ENCODE results near the gene NTN1.
"Not testable (repeated sequence)": the region's sequence is repeated elsewhere in the genome, so short reads cannot be mapped to it uniquely, and the experiment has no call there.

DNA sequence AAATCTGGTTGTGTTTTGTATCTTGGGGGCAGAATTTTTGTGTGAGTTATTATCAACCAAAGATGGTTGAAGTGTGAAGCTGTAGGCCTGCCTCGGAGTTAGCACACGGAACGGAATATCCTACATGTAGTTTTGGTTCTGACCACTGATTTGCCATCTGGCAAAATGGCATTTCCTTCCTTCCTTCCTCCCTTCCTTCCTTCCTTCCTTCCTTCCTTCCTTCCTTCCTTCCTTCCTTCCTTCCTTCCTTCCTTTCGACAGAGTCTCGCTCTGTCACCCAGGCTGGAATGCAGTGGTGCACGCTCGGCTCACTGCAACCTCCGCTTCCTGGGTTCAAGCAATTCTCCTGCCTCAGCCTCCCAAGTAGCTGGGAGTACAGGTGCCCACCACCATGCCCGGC lies 85.0 kb downstream of the NTN1 start:
- TF ChIP-seq CTCF (tag by site-specific recombination; IDR thresholded peaks at IDR 0.05); BCL6B (tag by site-specific recombination; IDR thresholded peaks at IDR 0.05); ZNF530 (tag by site-specific recombination; IDR thresholded peaks at IDR 0.05; ENCODE audit: low read depth); ZBTB49 (tag by site-specific recombination; IDR thresholded peaks at IDR 0.05; ENCODE audit: low read depth); ZNF10 (tag by site-specific recombination; IDR thresholded peaks at IDR 0.05); ZNF174 (tag by site-specific recombination; IDR thresholded peaks at IDR 0.05); ZNF341 (tag by site-specific recombination; IDR thresholded peaks at IDR 0.05; ENCODE audit: low read depth); ZNF138 (tag by site-specific recombination; IDR thresholded peaks at IDR 0.05; ENCODE audit: borderline replicate concordance): not testable (repeated sequence)
- TF ChIP-seq, protein P1, sequence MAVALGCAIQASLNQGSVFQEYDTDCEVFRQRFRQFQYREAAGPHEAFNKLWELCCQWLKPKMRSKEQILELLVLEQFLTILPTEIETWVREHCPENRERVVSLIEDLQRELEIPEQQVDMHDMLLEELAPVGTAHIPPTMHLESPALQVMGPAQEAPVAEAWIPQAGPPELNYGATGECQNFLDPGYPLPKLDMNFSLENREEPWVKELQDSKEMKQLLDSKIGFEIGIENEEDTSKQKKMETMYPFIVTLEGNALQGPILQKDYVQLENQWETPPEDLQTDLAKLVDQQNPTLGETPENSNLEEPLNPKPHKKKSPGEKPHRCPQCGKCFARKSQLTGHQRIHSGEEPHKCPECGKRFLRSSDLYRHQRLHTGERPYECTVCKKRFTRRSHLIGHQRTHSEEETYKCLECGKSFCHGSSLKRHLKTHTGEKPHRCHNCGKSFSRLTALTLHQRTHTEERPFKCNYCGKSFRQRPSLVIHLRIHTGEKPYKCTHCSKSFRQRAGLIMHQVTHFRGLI (tag by site-specific recombination; IDR thresholded peaks at IDR 0.05): not testable (repeated sequence)
- TF ChIP-seq, protein P2, sequence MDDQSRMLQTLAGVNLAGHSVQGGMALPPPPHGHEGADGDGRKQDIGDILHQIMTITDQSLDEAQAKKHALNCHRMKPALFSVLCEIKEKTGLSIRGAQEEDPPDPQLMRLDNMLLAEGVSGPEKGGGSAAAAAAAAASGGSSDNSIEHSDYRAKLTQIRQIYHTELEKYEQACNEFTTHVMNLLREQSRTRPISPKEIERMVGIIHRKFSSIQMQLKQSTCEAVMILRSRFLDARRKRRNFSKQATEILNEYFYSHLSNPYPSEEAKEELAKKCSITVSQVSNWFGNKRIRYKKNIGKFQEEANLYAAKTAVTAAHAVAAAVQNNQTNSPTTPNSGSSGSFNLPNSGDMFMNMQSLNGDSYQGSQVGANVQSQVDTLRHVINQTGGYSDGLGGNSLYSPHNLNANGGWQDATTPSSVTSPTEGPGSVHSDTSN (CRISPR knock-in tag; IDR thresholded peaks at IDR 0.05): not testable (repeated sequence)

All from HEK293 (cell line).